ENCODE results near the gene EVPL. TPM values are rescaled to one million over a fixed set of nuclear protein-coding genes. Genes with fewer than 3 reads are reported as not detected.

The EVPL gene
- total and polyA plus RNA-seq, 2 experiments from 2014 or later: 0.47 to 1.3 TPM

- no peak overlapping the region for H2AFZ ChIP-seq
- TF ChIP-seq CREB1 (CRISPR knock-in tag; IDR thresholded peaks at IDR 0.05; ENCODE audit: low read depth): no peak
- no peak for TF ChIP-seq EZH2 (IDR thresholded peaks at IDR 0.05; ENCODE audit: low read depth, unreplicated experiment)
- no peak for TF ChIP-seq REST (IDR thresholded peaks at IDR 0.05; ENCODE audit: unreplicated experiment)
- no peak for TF ChIP-seq ZNF462 (CRISPR knock-in tag; IDR thresholded peaks at IDR 0.05)
- no peak overlapping the region for H3K4me3 ChIP-seq
- no peak for ATAC-seq
- H3K79me2 ChIP-seq (replicated peaks; ENCODE audit: insufficient read depth): peaks cover 14% of the 10 kb centered on the region; the same call in 1 of the 2 replicates
- peaks cover 18% of the 10 kb centered on the region for H4K20me1 ChIP-seq (replicated peaks; ENCODE audit: insufficient read depth)
- no peaks in the 10 kb centered on the region for H3K9me2 ChIP-seq (ENCODE audit: insufficient read depth)
- no peak overlapping the region for H3K4me3 Mint-ChIP-seq
- H3K27me3 Mint-ChIP-seq (ENCODE audit: insufficient read depth, low read depth, poor library complexity): peaks cover 1% of the 10 kb centered on the region
- no peak for DNase-seq (ENCODE audit: low spot score)
- H3K4me1 Mint-ChIP-seq: peaks cover 5% of the 10 kb centered on the region; the same call in 2 of the 3 replicates
- peaks cover 44% of the 10 kb centered on the region for H3K36me3 ChIP-seq (ENCODE audit: insufficient read depth)
- peaks cover 9% of the 10 kb centered on the region; the same call in 1 of the 2 replicates for H3K4me1 ChIP-seq (ENCODE audit: insufficient read depth)
- H3K27me3 ChIP-seq (ENCODE audit: insufficient read depth): no peaks in the 10 kb centered on the region
- peaks cover 15% of the 10 kb centered on the region; the same call in 1 of the 2 replicates for H3F3A ChIP-seq (replicated peaks; ENCODE audit: low read depth)
- H3K27ac ChIP-seq (ENCODE audit: low read depth): 0 out of 2 replicates have a peak overlapping the region, but pooled peaks have one; percentile 59
- H3K36me3 Mint-ChIP-seq (ENCODE audit: low read depth): peaks cover 64% of the 10 kb centered on the region
- H3K4me2 ChIP-seq: no peak overlapping the region
- no peak overlapping the region for H3K27ac Mint-ChIP-seq
- no peaks in the 10 kb centered on the region for H3K9me3 Mint-ChIP-seq
Measured at GRCh38 chr17:76053246-76054111, 26.4 kb upstream of the EVPL start.

All from GM23338 (cell line).